ENCODE results near the gene PPM1A.

GRCh38 chr14:60332046-60332399, 83.0 kb downstream of the PPM1A start:
- TF ChIP-seq MAX (IDR thresholded peaks at IDR 0.05) (no peak), CEBPB (IDR thresholded peaks at IDR 0.05) (no peak)
